Measurements from ENCODE around the gene G0S2. TPM values are rescaled to one million over a fixed set of nuclear protein-coding genes. Genes with fewer than 3 reads are reported as not detected.

The G0S2 gene
- total and polyA plus RNA-seq, 2 of the 8 experiments (the other 6 are each of a cell fraction or from before 2014, with no cell fraction given) = 1.0 to 1.7 TPM

GRCh38 chr1:209667708-209668107 lies 7.5 kb upstream of the G0S2 start (continued):
- no peak for TF ChIP-seq SIN3A (conservative IDR thresholded peaks at IDR 0.05 in 1 of 2, IDR thresholded peaks at IDR 0.05 in 1 of 2; ENCODE audit: low read depth in 1 of 2, low read length in 2 of 2)
- no peak for TF ChIP-seq ZNF274 (IDR thresholded peaks at IDR 0.05; ENCODE audit: borderline replicate concordance, extremely low read depth, low read length)
- no peak for TF ChIP-seq FOSL1 (IDR thresholded peaks at IDR 0.05; ENCODE audit: insufficient read depth, low read depth, low read length)
- no peak for TF ChIP-seq PHF8 (conservative IDR thresholded peaks at IDR 0.05; ENCODE audit: low read depth, low read length)

Measured in H1 (cell line).